IMR-90 (cell line): ENCODE data around the gene KIF3A. TPM values are rescaled to one million over a fixed set of nuclear protein-coding genes. Genes with fewer than 3 reads are reported as not detected.

Experiments
- ATAC-seq: fragments of 200-7000 bp; cut with Tn5 transposase; 2 replicates; pipeline ENCODE4 v1.9.1; 2020; ENCODE audit warnings: low read depth, mild to moderate bottlenecking, moderate library complexity
- BruUV-seq: library from RNA; stranded (reverse); fragments of 400-500 nt; replicated peaks from 2 replicates; lab custom pipeline; 2021; lab: Mats Ljungman, UMichigan
- CTCF ChIA-PET: fragments of 300-600 bp; formaldehyde crosslinking; extraction: SDS; loops from one replicate; lab custom pipeline; 2021; ENCODE audit warnings: antibody characterized with exemption; lab: Yijun Ruan, JAX
- POLR2A ChIA-PET: fragments of 300-600 bp; sonication (Branson Sonifier 250); formaldehyde crosslinking; loops from one replicate; lab custom pipeline; 2022; ENCODE audit warnings: antibody characterized with exemption; ENCODE audit not compliant: unreplicated experiment; lab: Charles Lee
- DNase-seq: peaks from one replicate; pipeline ENCODE4 v3.0.0; 2013
- H2AFZ ChIP-seq: replicated peaks from 2 replicates; pipeline ENCODE3; 2013; ENCODE audit warnings: low read length, mild to moderate bottlenecking; ENCODE audit not compliant: poor library complexity
- H2AK5ac ChIP-seq: 2 replicates; pipeline ENCODE4 v1.6.1; 2013; ENCODE audit warnings: low read depth, low read length, inconsistent platforms
- H2AK9ac ChIP-seq: replicated peaks from 2 replicates; pipeline ENCODE3; 2013; ENCODE audit warnings: mild to moderate bottlenecking, low read depth, low read length, moderate library complexity; ENCODE audit not compliant: poor library complexity
- H2BK120ac ChIP-seq: 2 replicates; pipeline ENCODE4 v1.6.1; 2013; ENCODE audit warnings: low read depth, low read length, inconsistent platforms
- H2BK15ac ChIP-seq: 3 replicates; pipeline ENCODE4 v1.6.1; 2013; ENCODE audit warnings: low read depth, low read length, inconsistent platforms
- H2BK20ac ChIP-seq: 2 replicates; pipeline ENCODE4 v1.6.1; 2013; ENCODE audit warnings: low read depth, mild to moderate bottlenecking, inconsistent platforms, low read length, moderate library complexity
- H2BK5ac ChIP-seq: 2 replicates; pipeline ENCODE4 v1.6.1; 2013; ENCODE audit warnings: mild to moderate bottlenecking, low read depth, low read length, inconsistent platforms; ENCODE audit not compliant: poor library complexity, severe bottlenecking
- H3K14ac ChIP-seq: replicated peaks from 2 replicates; pipeline ENCODE4 v1.6.1; 2013; ENCODE audit warnings: low read depth, low read length, inconsistent platforms
- H3K18ac ChIP-seq: 2 replicates; pipeline ENCODE4 v1.6.1; 2013; ENCODE audit warnings: low read depth, low read length, control low read depth
- H3K23ac ChIP-seq: 2 replicates; pipeline ENCODE4 v1.6.1; 2013; ENCODE audit warnings: low read depth, low read length, inconsistent platforms
- H3K27ac ChIP-seq: 2 replicates; pipeline ENCODE4 v1.5.1; 2013; ENCODE audit warnings: mild to moderate bottlenecking, control low read depth, low read length; ENCODE audit not compliant: insufficient read depth
- H3K27me3 ChIP-seq: 2 replicates; pipeline ENCODE4 v1.6.1; 2013; ENCODE audit warnings: low read length; ENCODE audit not compliant: control insufficient read depth, insufficient read depth
- H3K36me3 ChIP-seq: 2 replicates; pipeline ENCODE4 v1.6.1; 2013; ENCODE audit warnings: low read length, mixed read lengths; ENCODE audit not compliant: control insufficient read depth, insufficient read depth
- H3K4ac ChIP-seq: 2 replicates; pipeline ENCODE4 v1.6.1; 2013; ENCODE audit warnings: low read depth, low read length, inconsistent platforms
- H3K4me1 ChIP-seq: 2 replicates; pipeline ENCODE4 v1.6.1; 2013; ENCODE audit warnings: low read length, mixed read lengths; ENCODE audit not compliant: control insufficient read depth, insufficient read depth
- H3K4me2 ChIP-seq: 2 replicates; pipeline ENCODE4 v1.6.1; 2013; ENCODE audit warnings: low read depth, mild to moderate bottlenecking, control low read depth, low read length, moderate library complexity
- H3K4me3 ChIP-seq: 2 replicates; pipeline ENCODE4 v1.5.1; 2013; ENCODE audit warnings: low read depth, mild to moderate bottlenecking, control low read depth, low read length, moderate library complexity; ENCODE audit not compliant: insufficient read depth
- H3K56ac ChIP-seq: 2 replicates; pipeline ENCODE4 v1.6.1; 2013; ENCODE audit warnings: low read length, inconsistent platforms; ENCODE audit not compliant: insufficient read depth; ENCODE audit errors: extremely low read depth
- H3K79me1 ChIP-seq, 2 experiments: 2 replicates each; pipeline ENCODE4 v1.6.1; 2013; ENCODE audit warnings: low read length in 2 of 2, inconsistent platforms in 1 of 2, low read depth in 1 of 2
- H3K9ac ChIP-seq: 2 replicates; pipeline ENCODE4 v1.6.1; 2013; ENCODE audit warnings: low read depth, low read length, control low read depth
- H3K9me1 ChIP-seq: 2 replicates; pipeline ENCODE4 v1.6.1; 2013; ENCODE audit warnings: low read length, inconsistent platforms; ENCODE audit not compliant: insufficient read depth
- H3K9me3 ChIP-seq: 2 replicates; pipeline ENCODE4 v1.6.1; 2013; ENCODE audit warnings: low read length; ENCODE audit not compliant: control insufficient read depth, insufficient read depth
- H4K20me1 ChIP-seq: 2 replicates; pipeline ENCODE4 v1.6.1; 2013; ENCODE audit warnings: low read length, inconsistent platforms; ENCODE audit not compliant: insufficient read depth
- H4K5ac ChIP-seq: 2 replicates; pipeline ENCODE4 v1.6.1; 2013; ENCODE audit warnings: mild to moderate bottlenecking, low read depth, low read length, control low read depth
- H4K8ac ChIP-seq, 2 experiments: 2 replicates each; pipeline ENCODE4 v1.6.1; 2013; ENCODE audit warnings: low read depth in 2 of 2, low read length in 2 of 2, control low read depth in 1 of 2, inconsistent platforms in 1 of 2
- H4K91ac ChIP-seq: 2 replicates; pipeline ENCODE4 v1.6.1; 2013; ENCODE audit warnings: low read depth, low read length, inconsistent platforms; ENCODE audit not compliant: insufficient read depth
- POLR2A ChIP-seq: IDR thresholded peaks from 2 replicates; pipeline ENCODE4 v1.6.1; 2012; ENCODE audit warnings: mild to moderate bottlenecking, low read depth, low read length
- WGBS, 2 experiments: methylation state at CpG; one replicate each; pipeline versions ENCODE4 v1.1.5 to v1.1.7; 2013; ENCODE audit warnings: missing lambda C conversion rate in 2 of 2; ENCODE audit not compliant: insufficient read length in 1 of 2; ENCODE audit errors: extremely low coverage in 2 of 2; 5-methylcytosine and 5-hydroxymethylcytosine counted together
- dilution Hi-C: fragments of 300-500 bp; cut with HindIII; formaldehyde crosslinking; loops from one replicate; pipeline ENCODE4 v1.14.3; 2018; ENCODE audit warnings: low sequenced_read_pairs; ENCODE audit not compliant: unreplicated experiment
- in situ Hi-C: fragments of 300-500 bp; cut with MboI; formaldehyde crosslinking; loops from 3 replicates; pipeline ENCODE4 v1.14.3; 2019; ENCODE audit warnings: low sequenced_read_pairs, inconsistent platforms, mixed read lengths
- intact Hi-C: fragments of 100-400 bp; cut with micrococcal nuclease; formaldehyde crosslinking; loops from 2 replicates; pipeline ENCODE4 v1.10.0; 2022
- polyA plus RNA-seq, 3 experiments: library from polyadenylated mRNA; depleted of rRNA; stranded (reverse); fragments of >200 nt; gene quantifications; 2 replicates each; pipeline ENCODE4 v1.2.3, GENCODE V29; 2012; ENCODE audit warnings: low replicate concordance in 1 of 3
- total RNA-seq: library from RNA; depleted of rRNA; stranded (reverse); fragments of >200 nt; gene quantifications from 2 replicates; pipeline ENCODE4 v1.2.3, GENCODE V29; 2012

Gene KIF3A
- total and polyA plus RNA-seq, 2 of the 4 experiments (the other 2 are of a cell fraction), result 4.3 to 4.5 TPM

DNA sequence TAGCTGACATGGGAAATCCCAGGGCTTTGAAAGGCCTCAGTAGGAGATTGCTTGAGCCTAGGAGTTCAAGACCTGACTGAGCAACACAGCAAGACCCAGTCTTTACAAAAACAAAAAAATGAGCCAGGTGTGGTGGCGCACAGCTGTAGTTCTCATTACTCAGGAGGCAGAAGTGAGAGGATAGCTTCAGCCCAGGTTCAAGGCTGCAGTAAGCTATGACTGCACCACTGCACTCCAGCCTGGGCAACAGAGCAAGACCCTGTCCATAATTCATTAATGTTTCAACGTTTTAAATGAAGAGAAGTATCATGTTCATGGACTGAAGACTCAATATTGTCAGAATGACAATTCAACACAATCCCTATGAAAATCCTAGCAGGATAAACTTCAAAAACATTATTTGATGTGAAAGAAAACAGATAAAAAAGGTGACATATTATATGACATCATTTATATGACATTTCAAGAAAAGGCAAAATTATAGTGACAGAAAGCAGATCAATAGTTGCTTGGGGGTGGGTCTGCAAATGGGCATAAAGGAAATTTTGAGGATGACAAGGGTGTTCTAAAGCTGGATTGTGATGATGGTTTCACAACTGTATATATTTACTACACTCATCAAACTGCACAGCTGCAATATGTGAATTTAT, 3.7 kb downstream of the KIF3A start:
- intact Hi-C loops, result no loop called here
- ChIA-PET CTCF (no interaction called here), POLR2A (no interaction called here)
- H3K27ac ChIP-seq, result no peak overlapping the region
- no peak overlapping the region for H3K4me2 ChIP-seq
- H4K20me1 ChIP-seq, result no peaks in the 10 kb centered on the region
- no peak overlapping the region for H3K56ac ChIP-seq
- 100% methylated on average over 1 of the region's 2 CpGs; no CpG with 5 or more reads in 1 of the 2 experiments for WGBS, 2 experiments
- ATAC-seq, result no peak
- no peaks in the 10 kb centered on the region for H3K27me3 ChIP-seq
- H3K14ac ChIP-seq, result no peak overlapping the region
- peaks cover 2% of the 10 kb centered on the region; the same call in 1 of the 2 replicates for H3K36me3 ChIP-seq
- H4K5ac ChIP-seq, result no peak overlapping the region
- H3K79me1 ChIP-seq, result peaks cover 12 to 18% of the 10 kb centered on the region in 2 experiments; a peak in 3 of 4 replicates
- H2AK9ac ChIP-seq, result no peak overlapping the region
- no peak for DNase-seq
- no peak overlapping the region for H2BK5ac ChIP-seq
- no peak overlapping the region for H4K91ac ChIP-seq
- TF ChIP-seq POLR2A, result no peak
- no peaks in the 10 kb centered on the region for H3K4me1 ChIP-seq
- H3K4me3 ChIP-seq, result no peak overlapping the region
- no peak overlapping the region for H2BK15ac ChIP-seq
- BruUV-seq, result no TSS peak
- H2AK5ac ChIP-seq, result no peak overlapping the region
- H3K9ac ChIP-seq, result no peak overlapping the region
- H3K9me3 ChIP-seq, result no peaks in the 10 kb centered on the region
- H3K4ac ChIP-seq, result no peak overlapping the region
- H4K8ac ChIP-seq, result no peak overlapping the region
- no peak overlapping the region for H2AFZ ChIP-seq
- H3K23ac ChIP-seq, result no peak overlapping the region
- no peak overlapping the region for H2BK20ac ChIP-seq
- H2BK120ac ChIP-seq, result no peak overlapping the region
- in situ Hi-C loops, result no loop called here
- no peak overlapping the region for H3K18ac ChIP-seq
- dilution Hi-C loops, result no loop called here
- H3K9me1 ChIP-seq, result 0 out of 2 replicates have a peak, but pooled peaks cover 5% of the 10 kb centered on the region
